HG02678 (cell line): ENCODE measurements around the gene FZD10.

Source experiments
- ATAC-seq: cut with Tn5 transposase; IDR thresholded peaks from one replicate; pipeline ENCODE4 v1.9.1; 2021; ENCODE audit warnings: mild to moderate bottlenecking, moderate library complexity; ENCODE audit not compliant: unreplicated experiment

Gene FZD10

GRCh38 chr12:130131801-130132200, 30.5 kb upstream of the FZD10 start:
- ATAC-seq: no peak

DNA sequence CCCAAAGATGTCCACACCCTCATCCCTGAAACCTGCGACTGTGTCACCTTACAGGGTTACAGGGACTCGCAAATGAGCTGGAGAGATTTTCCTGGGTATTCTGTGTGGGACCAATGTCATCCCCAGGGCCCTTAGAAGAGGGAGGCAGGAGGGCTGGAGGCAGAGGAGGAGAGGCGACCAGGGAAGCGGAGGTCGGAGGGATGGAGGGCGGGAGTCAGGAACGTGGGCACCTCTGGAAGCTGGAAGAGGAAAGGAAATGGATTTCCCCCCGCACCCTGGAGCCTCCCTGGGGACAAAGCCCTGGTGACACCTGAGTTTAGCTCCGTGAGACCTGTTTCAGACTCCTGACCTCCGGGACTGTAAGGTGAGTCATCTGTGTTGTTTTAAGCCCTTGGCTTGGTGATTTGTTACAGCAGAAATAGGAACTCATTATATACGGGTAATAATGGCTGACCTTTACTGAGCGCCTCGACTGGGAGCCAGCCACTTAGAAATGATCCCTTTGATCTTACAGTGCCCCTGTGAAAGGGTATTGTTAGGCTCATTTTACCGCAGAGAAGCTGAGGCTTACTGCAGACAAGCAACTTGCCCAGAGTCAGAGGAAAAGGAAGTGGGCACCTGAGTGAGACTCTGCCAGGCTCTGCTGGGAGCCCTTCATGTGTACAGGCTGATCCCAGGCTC, 29.3 kb upstream of the FZD10 start:
- ATAC-seq: no peak

DNA sequence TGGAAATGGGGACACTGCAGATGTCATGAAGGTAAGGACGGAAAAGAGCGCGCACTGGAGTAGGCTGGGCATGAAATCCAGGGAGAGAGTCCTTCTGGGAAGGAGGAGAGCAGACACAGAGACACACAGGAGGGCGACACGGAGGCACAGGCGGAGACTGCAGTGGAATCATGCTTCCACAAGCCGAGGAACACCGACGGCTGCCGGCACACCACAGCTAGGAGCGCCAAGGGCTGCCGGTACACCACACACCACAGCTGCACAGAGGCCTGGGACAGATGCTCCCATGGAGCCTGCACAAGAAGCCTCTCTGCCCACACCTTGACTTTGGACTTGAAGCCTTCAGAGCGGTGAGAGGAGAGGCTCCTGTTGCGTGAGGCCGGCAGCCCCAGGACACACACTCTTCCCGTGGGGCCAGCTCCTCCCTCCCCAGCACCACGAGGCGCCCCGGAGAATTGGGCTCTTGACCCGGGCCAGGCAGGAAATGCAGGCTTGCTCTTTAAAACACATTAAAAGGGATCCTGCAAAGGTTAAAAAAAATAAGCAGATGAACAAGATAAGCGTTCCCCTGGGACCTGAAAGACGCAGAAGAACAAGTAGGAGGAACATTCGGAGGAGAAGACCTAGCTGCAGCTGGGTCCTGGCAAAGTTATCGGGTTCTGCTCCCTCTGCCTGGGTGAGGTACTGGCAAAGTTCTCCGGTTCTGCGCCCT, 28.3 kb upstream of the FZD10 start:
- ATAC-seq: no peak

DNA sequence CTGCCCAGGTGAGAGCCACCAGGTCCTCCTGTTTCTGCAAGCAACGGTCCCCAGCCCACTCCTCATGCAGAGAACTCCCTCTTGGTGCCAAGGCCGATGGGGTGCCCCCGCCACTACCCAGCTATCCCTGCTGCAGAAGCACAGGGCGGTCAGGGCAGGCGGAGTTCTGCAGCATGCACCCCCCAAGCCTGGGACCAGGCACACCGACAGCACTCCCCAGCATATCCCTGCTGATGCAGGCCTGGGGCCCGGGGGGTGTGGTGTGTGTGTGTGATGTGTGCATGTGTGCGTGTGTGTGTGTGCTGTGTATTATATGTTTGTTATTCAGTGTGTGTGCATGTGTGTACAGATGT, 27.7 kb upstream of the FZD10 start:
- ATAC-seq: no peak

- ATAC-seq: no peak
Observed at GRCh38 chr12:130136509-130137039, 25.7 kb upstream of the FZD10 start.

DNA sequence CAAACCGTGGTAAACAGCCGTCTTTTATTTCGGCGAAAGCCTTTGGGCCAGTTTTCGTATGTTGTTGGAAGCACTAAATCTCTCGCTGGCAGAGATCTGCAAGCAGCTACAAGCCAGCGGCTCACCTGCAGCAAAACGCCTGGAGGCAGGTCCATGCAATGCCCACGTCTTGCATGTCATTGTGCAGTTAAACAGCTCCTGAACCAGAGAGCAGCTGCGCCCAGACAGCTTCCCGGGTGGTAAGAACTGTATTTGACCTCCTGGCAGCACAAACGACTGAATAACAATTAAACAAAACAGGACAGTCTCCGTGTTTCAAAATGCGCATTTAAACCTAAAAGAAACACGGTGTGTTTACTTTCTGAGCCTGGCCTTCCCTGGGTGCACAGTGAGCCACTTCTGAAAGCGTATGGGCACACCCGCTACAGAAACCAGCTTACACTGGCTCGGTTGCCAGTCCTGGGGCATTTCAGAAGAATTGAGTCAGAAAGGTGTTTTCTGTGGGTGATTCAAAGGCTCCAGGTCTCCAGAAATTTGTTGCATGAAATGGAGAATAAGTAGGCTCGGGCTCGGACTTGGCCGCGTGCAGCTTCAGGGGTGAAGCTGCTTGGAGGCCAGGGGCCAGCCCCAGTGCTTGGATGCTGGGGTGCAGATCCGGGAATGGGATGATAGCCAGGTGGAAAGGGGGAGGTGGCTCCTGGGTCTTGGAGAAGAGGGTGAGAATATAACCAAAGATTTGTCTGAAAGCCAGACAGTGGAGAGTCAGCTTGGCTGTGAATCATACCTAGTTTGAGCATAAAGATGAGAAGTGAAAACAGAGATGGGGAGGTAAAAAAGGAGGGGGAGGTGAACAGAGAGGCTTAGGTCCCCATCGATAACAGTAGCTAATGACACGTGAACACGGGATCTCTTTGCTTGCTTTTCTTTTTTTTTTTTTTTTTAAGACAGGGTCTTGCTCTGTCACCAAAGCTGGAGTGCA, 24.9 kb upstream of the FZD10 start:
- ATAC-seq: no peak

DNA sequence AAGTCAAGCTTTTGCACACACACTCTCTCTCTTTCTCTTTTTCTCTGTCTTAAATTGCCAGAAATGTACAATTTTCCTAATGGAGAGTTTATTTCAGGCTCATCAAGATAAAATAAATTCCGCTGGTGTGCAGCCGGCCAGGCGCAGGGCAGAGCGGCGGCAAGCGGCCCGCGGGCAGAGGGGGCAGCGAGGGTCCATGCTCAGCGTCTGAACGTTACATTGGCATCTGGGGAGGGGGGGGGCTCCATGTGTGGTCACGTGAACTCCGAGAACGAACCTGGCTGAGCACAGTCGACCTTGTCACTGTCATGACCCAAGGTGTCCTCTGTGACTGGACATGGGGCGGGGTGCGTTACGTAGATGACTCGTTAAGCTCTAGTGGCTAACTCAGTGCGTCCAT, 23.8 kb upstream of the FZD10 start:
- no peak for ATAC-seq

DNA sequence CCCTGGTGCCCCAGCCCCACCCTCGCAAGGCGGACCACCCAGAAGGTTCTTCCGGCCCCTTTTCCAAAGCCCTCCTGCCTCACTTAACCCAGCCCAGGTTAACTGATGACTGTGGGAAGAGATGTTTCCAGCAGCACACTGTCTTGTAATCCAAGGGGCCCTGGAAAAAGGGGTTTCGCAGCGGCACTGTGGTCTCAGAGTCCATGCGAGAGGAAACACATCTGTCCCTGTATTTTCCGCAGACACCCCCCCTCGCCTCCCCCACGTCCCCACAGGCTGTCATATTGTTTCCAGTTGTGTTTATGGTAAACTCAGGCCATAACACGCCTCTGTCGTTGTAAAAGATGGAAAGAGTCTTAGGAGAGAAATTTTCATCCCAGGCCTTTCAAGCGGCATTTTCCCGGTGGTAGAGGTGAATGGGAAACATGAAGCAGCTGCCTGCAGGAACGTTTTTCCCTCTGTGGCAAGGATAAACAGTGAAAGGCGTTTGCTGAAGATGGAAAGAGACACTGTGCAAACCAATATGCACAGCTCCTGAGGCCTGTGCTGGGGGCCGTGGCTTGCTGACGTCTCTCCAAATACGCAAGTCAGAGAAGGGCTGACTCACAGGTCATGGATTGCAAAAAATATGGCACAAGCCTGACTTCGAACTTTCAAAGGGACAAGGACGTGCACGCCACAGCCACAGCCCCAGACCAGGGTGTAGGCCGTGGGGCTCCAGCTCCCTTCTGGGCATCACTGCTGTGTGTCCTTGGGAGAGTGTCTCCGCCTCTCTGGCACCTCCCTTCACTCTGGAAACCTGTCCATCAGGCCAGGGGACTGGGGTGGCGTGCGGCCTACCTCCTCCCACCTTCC, 22.5 kb upstream of the FZD10 start:
- no peak for ATAC-seq

DNA sequence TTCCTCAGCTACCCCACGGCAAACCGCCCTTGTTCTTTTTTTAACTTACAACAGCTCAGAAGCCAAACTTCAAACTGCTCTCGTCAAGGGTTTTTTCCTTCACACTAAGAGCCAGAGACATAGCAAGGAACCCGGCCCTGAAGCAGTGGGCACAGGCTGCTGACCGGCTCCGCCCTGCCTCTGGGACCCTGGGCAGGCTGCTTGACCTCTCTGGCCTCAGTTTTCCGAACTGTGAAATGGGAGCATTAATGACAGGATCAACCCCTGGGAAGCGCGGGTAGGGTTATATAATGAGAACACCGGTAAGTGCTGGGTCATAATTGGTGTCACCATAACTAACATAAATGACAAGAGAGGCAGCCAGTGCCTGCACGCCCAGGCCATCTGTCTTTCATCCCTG, 21.2 kb upstream of the FZD10 start:
- ATAC-seq: no peak

DNA sequence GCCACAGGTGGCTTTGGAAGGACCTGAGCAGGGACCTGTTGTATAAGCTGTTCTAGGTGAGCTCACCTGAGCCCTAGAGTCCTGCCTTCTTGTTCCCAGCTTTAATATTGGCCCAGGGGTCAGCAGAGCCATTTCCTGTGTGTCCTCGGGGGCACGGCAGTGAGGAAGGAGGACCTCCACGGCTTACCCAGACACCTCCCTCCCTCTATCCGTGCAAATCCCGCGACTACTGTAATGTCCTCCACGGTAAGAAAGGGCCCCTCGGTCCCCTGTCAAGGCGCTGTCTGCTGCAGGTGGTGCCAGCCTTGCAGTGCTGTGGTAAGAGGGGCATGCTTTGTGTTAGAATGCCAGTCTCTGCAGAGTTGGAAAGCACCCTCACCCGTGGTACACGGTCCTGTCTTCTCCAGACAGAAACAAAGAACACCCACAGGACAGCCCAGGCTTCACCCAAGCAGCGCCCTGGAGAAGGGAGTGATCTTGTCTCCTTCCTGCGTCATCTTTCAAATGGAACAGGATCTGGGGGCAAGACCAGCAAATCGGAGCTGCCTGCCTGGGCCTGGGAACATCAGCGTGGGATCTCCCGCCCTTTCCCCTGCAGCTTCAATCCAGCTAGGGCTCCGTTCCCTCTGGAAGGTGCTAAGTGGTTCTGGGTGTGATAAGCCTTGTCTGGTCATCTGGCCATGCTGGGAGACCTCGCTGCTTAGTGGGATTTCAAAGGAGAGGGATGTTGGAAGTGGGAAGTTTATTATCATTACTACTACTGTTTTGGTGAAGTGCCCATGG, 20.2 kb upstream of the FZD10 start:
- ATAC-seq: no peak

GRCh38 chr12:130142736-130143135, 19.5 kb upstream of the FZD10 start:
- ATAC-seq: no peak

- no peak for ATAC-seq
Observed at GRCh38 chr12:130143136-130143535, 19.1 kb upstream of the FZD10 start.

DNA sequence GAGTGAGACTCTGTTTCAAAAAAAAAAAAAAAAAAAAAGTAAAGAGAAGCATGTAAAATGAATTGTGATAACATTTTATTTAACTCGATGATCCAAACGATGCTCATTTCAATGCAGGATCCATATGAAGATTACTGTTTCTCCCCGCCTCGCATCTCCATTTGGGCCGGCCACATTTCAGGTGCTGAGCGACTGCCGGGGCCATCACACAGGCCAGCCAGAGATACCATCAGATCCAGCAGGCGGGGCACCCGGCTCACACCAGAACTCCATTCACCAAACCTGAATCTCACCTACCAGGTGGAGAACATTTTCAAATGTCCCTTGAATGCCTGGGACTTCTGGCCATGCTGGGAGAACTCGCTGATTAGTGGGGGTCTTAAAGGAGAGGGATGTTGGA, 18.0 kb upstream of the FZD10 start:
- ATAC-seq: no peak

GRCh38 chr12:130145731-130146130, 16.5 kb upstream of the FZD10 start:
- ATAC-seq: no peak

DNA sequence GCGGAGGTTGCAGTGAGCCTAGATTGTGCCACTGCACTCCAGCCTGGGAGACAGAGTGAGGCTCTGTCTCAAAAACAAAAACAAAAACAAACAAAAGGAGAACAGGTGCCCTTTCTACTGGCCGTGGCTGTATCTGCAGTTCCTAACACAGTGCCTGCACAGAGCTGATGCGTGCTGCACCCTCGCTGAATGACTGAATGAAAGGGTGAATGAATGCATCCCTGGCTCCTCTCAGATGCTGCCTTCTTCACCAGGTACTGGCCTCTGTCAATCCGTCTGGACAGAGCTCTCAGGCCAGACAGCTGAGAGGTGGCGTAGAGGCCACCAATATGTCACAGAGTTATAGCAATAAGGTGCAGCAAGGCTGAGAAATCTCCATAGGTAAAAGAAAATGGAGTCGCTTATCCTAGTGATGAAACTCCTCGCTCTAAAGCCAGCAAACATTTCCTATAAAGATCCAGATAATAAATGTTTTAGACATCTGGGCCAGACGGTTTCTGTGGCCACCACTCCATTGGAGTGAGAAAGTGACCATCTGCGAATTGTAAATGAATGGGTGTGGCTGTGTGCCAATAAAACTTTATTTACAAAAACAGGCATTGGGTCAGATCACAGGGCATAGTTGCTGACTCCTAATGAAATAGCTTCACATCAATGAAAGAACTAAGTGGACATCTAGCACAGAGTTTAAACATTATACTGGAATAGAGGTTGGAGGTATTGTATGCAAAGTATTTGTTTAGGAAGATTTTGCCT, 15.9 kb upstream of the FZD10 start:
- ATAC-seq: no peak

GRCh38 chr12:130147875-130148596, 14.2 kb upstream of the FZD10 start:
- no peak for ATAC-seq

DNA sequence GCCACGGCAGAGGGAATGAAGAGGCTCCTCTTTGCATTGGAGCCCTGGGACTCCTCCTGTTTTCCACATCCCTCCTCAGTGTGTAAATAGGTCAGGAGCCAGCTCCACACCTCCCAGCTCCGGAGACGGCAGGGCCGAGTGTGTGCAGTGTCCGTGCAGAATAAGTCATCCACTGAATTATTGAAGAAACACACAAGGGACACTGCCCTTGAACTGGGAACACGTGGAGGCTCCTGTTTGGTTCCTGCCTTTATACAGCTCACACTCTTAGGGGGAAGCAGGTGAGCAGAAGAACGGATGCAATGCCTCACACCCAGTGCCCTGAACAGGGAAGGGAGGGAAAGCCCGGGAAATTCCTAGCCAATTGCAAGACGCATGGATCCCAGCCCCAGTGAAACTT, 10.4 kb upstream of the FZD10 start:
- ATAC-seq: no peak

GRCh38 chr12:130152386-130152785, 9.9 kb upstream of the FZD10 start:
- ATAC-seq: no peak
